Stimulated activated effector memory CD8-positive, alpha-beta T cell treated with anti-CD3 and anti-CD28 coated beads, Interleukin-12 subunit alpha, Interleukin-12 subunit beta, amount 100 ng/mL, for 72 hours (primary cell): ENCODE data around the gene PCDHGA7.
A peak's percentile ranks its signal among the peaks of the same experiment; 100 is the strongest.
"Not testable (repeated sequence)": the region's sequence is repeated elsewhere in the genome, so short reads cannot be mapped to it uniquely, and the experiment has no call there.

Source experiments
- ATAC-seq: fragments of 150-1000 bp; cut with Tn5 transposase; 2 replicates; pipeline ENCODE4 v1.10.0; 2021
- DNase-seq, 2 donors: peaks; one replicate each; pipeline ENCODE4 v3.0.0; 2021 to 2022; ENCODE audit warnings: low spot score in 2 of 2
- H3K27ac Mint-ChIP-seq: one replicate; pipeline ENCODE4 v1.8.0; 2022; ENCODE audit warnings: mild to moderate bottlenecking, mixed read lengths
- H3K36me3 Mint-ChIP-seq: one replicate; pipeline ENCODE4 v1.8.0; 2022; ENCODE audit warnings: mild to moderate bottlenecking, mixed read lengths
- H3K4me1 Mint-ChIP-seq: one replicate; pipeline ENCODE4 v1.8.0; 2022; ENCODE audit warnings: mixed read lengths
- H3K4me3 Mint-ChIP-seq: one replicate; pipeline ENCODE4 v1.8.0; 2022; ENCODE audit warnings: mild to moderate bottlenecking, mixed read lengths
- H3K9me3 Mint-ChIP-seq: one replicate; pipeline ENCODE4 v1.8.0; 2022; ENCODE audit warnings: mixed read lengths

PCDHGA7 gene

DNA sequence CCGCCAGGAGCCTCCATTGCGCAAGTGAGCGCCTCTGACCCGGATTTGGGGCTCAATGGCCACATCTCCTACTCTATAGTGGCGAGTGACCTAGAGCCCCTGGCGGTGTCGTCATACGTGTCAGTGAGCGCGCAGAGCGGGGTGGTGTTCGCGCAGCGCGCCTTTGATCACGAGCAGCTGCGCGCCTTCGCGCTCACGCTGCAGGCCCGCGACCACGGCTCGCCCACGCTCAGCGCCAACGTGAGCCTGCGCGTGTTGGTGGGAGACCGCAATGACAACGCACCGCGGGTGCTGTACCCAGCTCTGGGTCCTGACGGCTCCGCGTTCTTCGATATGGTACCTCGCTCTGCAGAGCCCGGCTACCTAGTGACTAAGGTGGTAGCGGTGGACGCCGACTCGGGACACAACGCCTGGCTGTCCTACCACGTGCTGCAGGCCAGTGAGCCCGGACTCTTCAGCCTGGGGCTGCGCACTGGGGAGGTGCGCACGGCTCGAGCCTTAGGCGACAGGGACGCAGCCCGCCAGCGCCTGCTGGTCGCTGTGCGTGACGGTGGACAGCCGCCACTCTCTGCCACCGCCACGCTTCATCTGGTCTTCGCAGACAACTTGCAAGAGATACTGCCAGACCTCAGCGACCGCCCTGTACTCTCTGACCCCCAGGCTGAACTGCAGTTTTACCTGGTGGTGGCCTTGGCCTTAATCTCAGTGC lies 27.2 kb downstream of the PCDHGA7 start:
- no peak overlapping the region for H3K27ac Mint-ChIP-seq
- H3K4me1 Mint-ChIP-seq: peaks cover 20% of the 10 kb centered on the region
- H3K9me3 Mint-ChIP-seq: peaks cover 16% of the 10 kb centered on the region
- H3K36me3 Mint-ChIP-seq: no peaks in the 10 kb centered on the region
- no peak overlapping the region for H3K4me3 Mint-ChIP-seq
- ATAC-seq: no peak
- no peak for DNase-seq

- Mint-ChIP-seq H3K36me3 (no peaks in the 10 kb centered on the region), H3K9me3 (peaks cover 13% of the 10 kb centered on the region), H3K4me3 (no peak overlapping the region), H3K27ac (no peak overlapping the region), H3K4me1 (peaks cover 20% of the 10 kb centered on the region)
- no peak for DNase-seq
- ATAC-seq: no peak
Measured at GRCh38 chr5:141411575-141411974, 29.0 kb downstream of the PCDHGA7 start.

GRCh38 chr5:141412854-141413539 lies 30.5 kb downstream of the PCDHGA7 start, which contains the start of gene PCDHGA10:
PCDHGA10 (plus strand) TSS chr5:141412987; CDS start chr5:141413176, 189 bp downstream.
- Mint-ChIP-seq H3K36me3 (no peaks in the 10 kb centered on the region), H3K27ac (no peak within 1 kb of the TSS), H3K4me3 (peak within 1 kb of the TSS; percentile 79), H3K9me3 (peaks cover 10% of the 10 kb centered on the region), H3K4me1 (peaks cover 24% of the 10 kb centered on the region)
- ATAC-seq (peak; percentile 83), DNase-seq (peak in 1 of 2 donors; percentile 67)

DNA sequence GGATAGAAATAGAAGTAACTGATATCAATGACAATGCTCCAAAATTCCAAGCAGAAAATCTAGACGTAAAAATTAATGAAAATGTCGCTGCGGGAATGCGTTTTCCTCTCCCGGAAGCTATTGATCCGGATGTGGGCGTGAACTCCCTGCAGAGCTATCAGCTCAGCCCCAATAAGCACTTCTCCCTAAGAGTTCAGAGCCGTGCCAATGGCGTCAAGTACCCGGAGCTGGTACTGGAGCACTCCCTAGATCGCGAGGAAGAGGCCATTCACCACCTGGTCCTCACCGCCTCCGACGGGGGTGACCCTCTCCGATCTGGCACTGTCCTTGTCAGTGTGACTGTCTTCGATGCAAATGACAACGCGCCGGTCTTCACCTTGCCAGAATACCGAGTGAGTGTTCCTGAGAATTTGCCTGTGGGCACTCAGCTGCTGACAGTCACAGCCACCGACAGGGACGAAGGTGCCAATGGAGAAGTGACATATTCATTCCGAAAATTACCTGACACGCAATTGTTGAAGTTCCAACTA lies 31.1 kb downstream of the PCDHGA7 start:
- H3K4me1 Mint-ChIP-seq: peaks cover 26% of the 10 kb centered on the region
- DNase-seq: no peak
- H3K4me3 Mint-ChIP-seq: peak overlapping the region; percentile 79
- H3K36me3 Mint-ChIP-seq: peaks cover 4% of the 10 kb centered on the region
- ATAC-seq: no peak
- no peak overlapping the region for H3K27ac Mint-ChIP-seq
- peaks cover 11% of the 10 kb centered on the region for H3K9me3 Mint-ChIP-seq

DNA sequence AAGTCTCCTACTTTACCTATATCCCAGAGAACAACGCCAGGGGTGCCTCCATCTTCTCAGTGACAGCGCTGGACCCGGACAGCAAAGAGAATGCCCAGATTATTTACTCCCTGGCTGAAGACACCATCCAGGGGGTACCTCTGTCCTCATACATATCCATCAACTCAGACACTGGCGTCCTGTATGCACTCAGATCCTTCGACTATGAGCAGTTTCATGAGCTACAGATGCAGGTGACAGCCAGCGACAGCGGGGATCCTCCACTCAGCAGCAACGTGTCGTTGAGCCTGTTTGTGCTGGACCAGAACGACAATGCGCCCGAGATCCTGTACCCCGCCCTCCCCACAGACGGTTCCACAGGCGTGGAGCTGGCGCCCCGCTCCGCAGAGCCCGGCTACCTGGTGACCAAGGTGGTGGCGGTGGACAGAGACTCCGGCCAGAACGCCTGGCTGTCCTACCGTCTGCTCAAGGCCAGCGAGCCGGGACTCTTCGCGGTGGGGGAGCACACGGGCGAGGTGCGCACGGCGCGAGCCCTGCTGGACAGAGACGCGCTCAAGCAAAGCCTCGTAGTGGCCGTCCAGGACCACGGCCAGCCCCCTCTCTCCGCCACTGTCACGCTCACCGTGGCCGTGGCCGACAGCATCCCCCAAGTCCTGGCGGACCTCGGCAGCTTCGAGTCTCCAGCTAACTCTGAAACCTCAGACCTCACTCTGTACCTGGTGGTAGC lies 32.2 kb downstream of the PCDHGA7 start:
- H3K9me3 Mint-ChIP-seq: peaks cover 10% of the 10 kb centered on the region
- not testable (repeated sequence) for DNase-seq, H3K27ac Mint-ChIP-seq, ATAC-seq, H3K36me3 Mint-ChIP-seq
- H3K4me1 Mint-ChIP-seq: peaks cover 26% of the 10 kb centered on the region
- peak overlapping the region; percentile 7 for H3K4me3 Mint-ChIP-seq

- DNase-seq, H3K9me3 Mint-ChIP-seq, H3K4me3 Mint-ChIP-seq, H3K27ac Mint-ChIP-seq, H3K36me3 Mint-ChIP-seq, ATAC-seq: not testable (repeated sequence)
- peaks cover 26% of the 10 kb centered on the region for H3K4me1 Mint-ChIP-seq
Measured at GRCh38 chr5:141415275-141415618, 32.7 kb downstream of the PCDHGA7 start.

DNA sequence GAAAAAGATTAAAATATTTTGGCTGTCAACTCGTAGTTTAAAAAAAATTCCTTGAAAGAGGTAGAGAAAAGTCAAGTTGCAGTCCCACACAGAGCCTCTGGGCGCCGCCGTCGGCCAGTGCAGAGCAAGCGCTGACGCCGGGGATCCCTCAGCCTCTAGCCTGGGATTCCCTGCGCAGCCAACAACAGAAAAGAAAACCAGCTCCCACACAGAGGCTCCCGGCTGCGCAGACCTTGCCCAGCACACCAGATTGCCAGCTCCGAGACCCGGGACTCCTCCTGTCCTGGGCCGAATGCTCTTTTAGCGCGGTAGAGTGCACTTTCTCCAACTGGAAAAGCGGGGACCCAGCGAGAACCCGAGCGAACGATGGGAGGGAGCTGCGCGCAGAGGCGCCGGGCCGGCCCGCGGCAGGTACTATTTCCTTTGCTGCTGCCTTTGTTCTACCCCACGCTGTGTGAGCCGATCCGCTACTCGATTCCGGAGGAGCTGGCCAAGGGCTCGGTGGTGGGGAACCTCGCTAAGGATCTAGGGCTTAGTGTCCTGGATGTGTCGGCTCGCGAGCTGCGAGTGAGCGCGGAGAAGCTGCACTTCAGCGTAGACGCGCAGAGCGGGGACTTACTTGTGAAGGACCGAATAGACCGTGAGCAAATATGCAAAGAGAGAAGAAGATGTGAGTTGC lies 35.1 kb downstream of the PCDHGA7 start, which contains the start of gene PCDHGB7:
Gene PCDHGB7 (plus strand): TSS at position 184 of the 679 bp plus-strand sequence. CDS start 183 bp downstream, at position 367.
- ATAC-seq: peak; percentile 81
- H3K36me3 Mint-ChIP-seq, H3K9me3 Mint-ChIP-seq, H3K27ac Mint-ChIP-seq, DNase-seq: not testable (repeated sequence)
- peaks cover 34% of the 10 kb centered on the region for H3K4me1 Mint-ChIP-seq
- H3K4me3 Mint-ChIP-seq: peak within 1 kb of the TSS; percentile 61

- ATAC-seq (no peak), DNase-seq (no peak)
- H3K27ac Mint-ChIP-seq: no peak overlapping the region
- peaks cover 9% of the 10 kb centered on the region for H3K36me3 Mint-ChIP-seq
- no peak overlapping the region for H3K4me3 Mint-ChIP-seq
- peaks cover 6% of the 10 kb centered on the region for H3K9me3 Mint-ChIP-seq
- H3K4me1 Mint-ChIP-seq: peaks cover 19% of the 10 kb centered on the region
Measured at GRCh38 chr5:141419074-141419880, 36.7 kb downstream of the PCDHGA7 start.

DNA sequence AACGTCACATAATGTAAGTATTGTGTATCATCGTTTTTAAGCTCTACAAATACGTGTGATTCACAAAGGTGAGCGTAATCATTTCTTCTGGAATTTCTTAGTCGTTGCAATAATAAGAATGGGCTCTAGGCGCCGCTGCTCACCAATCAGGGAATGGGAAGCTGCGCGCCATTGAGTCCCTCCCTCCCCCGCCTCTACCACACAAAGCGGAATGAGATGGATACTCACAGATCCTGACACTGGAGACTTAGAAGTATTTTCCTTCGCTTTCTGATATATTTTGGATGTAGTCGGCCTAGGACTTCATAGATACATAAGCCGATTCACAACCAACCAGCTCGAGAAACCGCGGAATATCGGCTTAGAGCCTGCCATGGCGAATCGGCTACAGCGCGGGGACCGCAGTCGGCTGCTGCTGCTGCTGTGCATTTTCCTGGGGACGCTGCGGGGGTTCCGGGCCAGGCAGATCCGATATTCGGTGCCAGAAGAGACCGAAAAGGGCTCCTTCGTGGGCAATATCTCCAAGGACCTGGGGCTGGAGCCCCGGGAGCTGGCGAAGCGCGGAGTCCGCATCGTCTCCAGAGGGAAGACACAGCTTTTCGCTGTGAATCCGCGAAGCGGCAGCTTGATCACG lies 38.4 kb downstream of the PCDHGA7 start, which contains the start of gene PCDHGA11:
Gene PCDHGA11 (plus strand): TSS at position 197 of the 634 bp plus-strand sequence. CDS start 177 bp downstream, at position 374.
- H3K36me3 Mint-ChIP-seq: peaks cover 9% of the 10 kb centered on the region
- ATAC-seq (peak; percentile 60), DNase-seq (peak in 1 of 2 donors; percentile 38)
- peaks cover 4% of the 10 kb centered on the region for H3K9me3 Mint-ChIP-seq
- H3K4me1 Mint-ChIP-seq: peaks cover 15% of the 10 kb centered on the region
- no peak within 1 kb of the TSS for H3K27ac Mint-ChIP-seq
- peak within 1 kb of the TSS; percentile 69 for H3K4me3 Mint-ChIP-seq

DNA sequence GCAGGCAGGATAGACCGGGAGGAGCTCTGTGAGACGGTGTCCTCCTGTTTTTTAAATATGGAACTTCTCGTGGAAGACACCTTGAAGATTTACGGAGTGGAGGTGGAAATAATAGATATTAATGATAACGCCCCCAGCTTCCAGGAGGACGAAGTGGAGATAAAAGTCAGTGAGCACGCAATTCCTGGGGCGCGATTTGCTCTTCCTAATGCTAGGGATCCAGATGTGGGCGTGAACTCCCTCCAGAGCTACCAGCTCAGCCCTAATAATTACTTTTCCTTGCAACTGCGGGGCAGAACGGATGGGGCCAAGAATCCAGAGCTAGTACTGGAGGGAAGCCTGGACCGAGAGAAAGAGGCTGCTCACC lies 38.9 kb downstream of the PCDHGA7 start:
- Mint-ChIP-seq H3K4me3 (peak overlapping the region; percentile 69), H3K36me3 (peaks cover 9% of the 10 kb centered on the region), H3K9me3 (peaks cover 4% of the 10 kb centered on the region), H3K4me1 (peaks cover 15% of the 10 kb centered on the region), H3K27ac (no peak overlapping the region)
- no peak for ATAC-seq
- DNase-seq: no peak

DNA sequence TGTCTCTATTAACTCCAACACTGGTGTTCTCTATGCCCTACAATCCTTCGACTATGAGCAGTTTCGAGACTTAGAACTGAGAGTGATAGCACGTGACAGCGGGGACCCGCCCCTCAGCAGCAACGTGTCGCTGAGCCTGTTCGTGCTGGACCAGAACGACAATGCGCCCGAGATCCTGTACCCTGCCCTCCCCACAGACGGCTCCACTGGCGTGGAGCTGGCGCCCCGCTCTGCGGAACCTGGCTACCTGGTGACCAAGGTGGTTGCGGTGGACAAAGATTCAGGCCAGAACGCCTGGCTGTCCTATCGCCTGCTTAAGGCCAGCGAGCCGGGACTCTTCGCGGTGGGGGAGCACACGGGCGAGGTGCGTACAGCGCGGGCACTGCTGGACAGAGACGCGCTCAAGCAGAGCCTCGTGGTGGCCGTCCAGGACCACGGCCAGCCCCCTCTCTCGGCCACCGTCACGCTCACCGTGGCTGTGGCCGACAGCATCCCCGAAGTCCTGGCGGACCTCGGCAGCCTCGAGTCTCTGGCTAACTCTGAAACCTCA lies 40.3 kb downstream of the PCDHGA7 start:
- DNase-seq: no peak
- Mint-ChIP-seq H3K9me3 (peaks cover 4% of the 10 kb centered on the region), H3K4me3 (no peak overlapping the region), H3K4me1 (peaks cover 12% of the 10 kb centered on the region), H3K36me3 (peaks cover 9% of the 10 kb centered on the region), H3K27ac (no peak overlapping the region)
- no peak for ATAC-seq

DNA sequence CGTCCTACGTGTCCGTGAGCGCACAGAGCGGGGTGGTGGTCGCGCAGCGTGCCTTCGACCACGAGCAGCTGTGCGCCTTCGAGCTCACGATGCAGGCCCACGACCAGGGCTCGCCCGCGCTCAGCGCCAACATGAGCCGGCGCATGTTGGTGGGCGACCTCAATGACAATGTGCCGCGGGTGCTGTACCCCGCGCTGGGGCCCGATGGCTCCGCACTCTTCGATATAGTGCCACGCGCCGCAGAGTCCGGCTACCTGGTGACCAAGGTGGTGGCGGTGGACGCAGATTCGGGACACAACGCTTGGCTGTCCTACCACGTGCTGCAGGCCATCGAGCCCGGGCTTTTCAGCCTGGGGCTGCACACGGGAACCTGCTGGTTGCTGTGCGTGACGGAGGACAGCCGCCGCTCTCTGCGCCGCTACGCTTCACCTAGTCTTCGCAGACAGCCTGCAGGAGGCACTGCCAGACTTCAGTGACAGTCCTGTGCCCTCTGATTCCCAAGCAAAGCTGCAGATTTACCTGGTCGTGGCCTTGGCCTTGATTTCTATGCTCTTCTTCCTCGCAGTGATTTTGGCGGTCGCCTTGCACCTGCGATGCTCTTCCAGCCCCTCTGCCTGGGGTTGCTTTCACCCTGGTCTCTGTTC lies 45.4 kb downstream of the PCDHGA7 start:
- H3K9me3 Mint-ChIP-seq: peaks cover 13% of the 10 kb centered on the region
- peaks cover 10% of the 10 kb centered on the region for H3K4me1 Mint-ChIP-seq
- H3K27ac Mint-ChIP-seq: no peak overlapping the region
- ATAC-seq: no peak
- peaks cover 11% of the 10 kb centered on the region for H3K36me3 Mint-ChIP-seq
- no peak overlapping the region for H3K4me3 Mint-ChIP-seq
- DNase-seq: no peak
